Kidney tubule cell (primary cell): Measurements from ENCODE around the gene ETV3L.

Experiments
- DNase-seq: peaks from one replicate; pipeline ENCODE4 v3.0.0-alpha.2; 2018; ENCODE audit warnings: low spot score

ETV3L gene

GRCh38 chr1:157132111-157132510 lies 32.5 kb upstream of the ETV3L start:
- DNase-seq, result no peak

- no peak for DNase-seq
Measured at GRCh38 chr1:157131281-157131680, 31.7 kb upstream of the ETV3L start.

- peak; percentile 7 for DNase-seq
Measured at GRCh38 chr1:157124855-157125254, 25.2 kb upstream of the ETV3L start.

- DNase-seq, result no peak
Measured at GRCh38 chr1:157119448-157119847, 19.8 kb upstream of the ETV3L start.

DNA sequence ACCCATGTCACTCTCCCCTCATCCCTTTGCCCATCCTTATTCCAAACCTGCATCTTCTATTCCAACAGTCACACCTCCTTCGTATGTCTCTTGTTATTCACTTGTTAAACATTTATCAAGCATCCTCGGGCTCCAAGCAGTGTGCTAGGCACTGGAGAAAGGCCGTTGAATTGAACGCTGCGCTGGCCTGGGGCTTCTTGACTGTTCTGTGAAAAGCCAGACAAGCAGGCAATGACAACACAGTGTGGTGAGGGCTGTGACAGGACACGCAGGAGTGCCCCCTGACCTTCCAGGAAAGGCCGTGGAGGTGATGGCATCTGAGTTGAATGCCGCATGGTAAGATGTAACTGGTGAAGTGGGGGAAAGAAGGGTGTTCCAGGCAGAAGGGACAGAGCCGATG lies 19.4 kb upstream of the ETV3L start:
- DNase-seq, result no peak

GRCh38 chr1:157117527-157118057 lies 18.0 kb upstream of the ETV3L start:
- DNase-seq, result no peak

DNA sequence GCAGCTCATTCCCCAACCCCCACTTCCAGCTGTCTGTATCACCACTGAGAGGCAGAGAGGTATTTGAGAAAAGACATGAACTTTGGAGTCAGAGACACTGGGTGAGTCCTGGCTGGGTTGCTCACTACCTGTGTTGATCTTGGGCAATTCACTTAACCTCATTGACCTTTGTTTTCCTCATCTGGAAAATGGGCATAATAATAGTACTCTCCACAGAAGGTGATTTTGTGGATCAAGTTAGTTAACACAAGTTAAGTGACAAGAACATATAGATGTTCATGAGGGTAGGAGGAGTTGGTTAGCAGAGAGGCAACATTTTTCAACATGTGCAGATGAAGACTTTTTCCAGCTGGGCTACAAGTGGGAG lies 17.1 kb upstream of the ETV3L start:
- no peak for DNase-seq

DNA sequence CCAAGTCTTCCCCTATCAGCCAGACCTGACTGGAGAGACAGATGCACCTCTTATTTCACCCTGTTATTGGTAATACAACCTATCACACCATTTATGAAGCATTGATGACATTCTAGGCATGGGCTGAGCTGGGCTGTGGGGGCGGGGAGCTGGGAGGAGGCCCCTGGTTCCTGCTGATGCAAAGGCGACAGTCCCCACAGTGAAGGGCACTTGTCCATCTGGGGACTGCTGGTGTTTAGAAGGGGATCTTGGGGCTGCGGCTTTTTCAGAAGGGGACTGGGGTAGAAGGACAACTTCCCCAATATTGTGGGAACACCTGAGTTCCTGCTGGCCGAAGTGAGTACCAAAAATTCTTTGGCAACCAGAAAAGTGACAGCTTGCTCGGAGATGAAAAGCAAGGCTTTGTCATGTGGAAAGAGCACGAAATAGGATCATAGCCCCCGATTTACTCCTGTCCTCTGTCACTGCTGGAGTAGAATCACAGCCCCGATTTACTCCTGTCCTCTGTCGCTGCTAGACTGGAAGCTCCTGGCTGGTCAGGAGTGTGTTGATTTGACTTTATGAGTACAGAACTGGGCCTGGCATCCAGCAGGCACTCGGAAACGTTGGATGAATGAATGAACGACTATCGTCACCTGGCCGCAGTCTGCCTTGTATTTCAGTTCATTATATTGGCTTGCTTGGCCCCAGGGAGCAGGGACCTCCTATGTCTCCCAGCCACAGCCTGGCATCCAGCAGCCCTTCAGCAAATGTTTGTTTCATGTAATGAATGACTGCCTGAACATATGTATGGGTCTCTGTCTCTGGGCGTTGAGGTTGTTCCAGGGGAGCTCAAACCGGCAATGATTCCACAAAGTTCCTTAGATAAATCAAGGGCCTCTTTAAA lies 16.5 kb upstream of the ETV3L start:
- DNase-seq, result no peak

GRCh38 chr1:157115429-157115838 lies 15.8 kb upstream of the ETV3L start:
- DNase-seq, result no peak

GRCh38 chr1:157114183-157115121 lies 14.8 kb upstream of the ETV3L start:
- DNase-seq, result no peak

- DNase-seq, result no peak
Measured at GRCh38 chr1:157113631-157114030, 14.0 kb upstream of the ETV3L start.

DNA sequence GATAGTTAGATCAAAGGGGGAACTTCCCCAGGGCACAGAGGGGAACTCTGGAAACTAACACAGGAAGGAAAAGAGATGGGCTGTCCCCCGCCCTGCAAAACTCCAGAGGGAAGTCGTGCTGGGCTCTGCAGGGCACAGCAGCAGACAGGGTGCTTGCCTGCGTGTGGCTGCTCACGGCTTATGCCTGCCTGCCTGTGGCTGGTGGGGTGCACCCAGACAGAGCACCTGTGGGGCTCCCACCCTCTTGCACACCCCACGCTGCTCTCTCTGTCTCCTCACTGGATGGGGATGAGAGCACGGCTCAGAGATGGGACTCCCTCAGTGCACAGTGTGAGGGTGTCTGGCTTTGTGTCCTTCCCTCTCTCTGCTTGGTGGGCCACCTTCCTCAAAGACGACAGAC lies 13.5 kb upstream of the ETV3L start:
- no peak for DNase-seq

DNA sequence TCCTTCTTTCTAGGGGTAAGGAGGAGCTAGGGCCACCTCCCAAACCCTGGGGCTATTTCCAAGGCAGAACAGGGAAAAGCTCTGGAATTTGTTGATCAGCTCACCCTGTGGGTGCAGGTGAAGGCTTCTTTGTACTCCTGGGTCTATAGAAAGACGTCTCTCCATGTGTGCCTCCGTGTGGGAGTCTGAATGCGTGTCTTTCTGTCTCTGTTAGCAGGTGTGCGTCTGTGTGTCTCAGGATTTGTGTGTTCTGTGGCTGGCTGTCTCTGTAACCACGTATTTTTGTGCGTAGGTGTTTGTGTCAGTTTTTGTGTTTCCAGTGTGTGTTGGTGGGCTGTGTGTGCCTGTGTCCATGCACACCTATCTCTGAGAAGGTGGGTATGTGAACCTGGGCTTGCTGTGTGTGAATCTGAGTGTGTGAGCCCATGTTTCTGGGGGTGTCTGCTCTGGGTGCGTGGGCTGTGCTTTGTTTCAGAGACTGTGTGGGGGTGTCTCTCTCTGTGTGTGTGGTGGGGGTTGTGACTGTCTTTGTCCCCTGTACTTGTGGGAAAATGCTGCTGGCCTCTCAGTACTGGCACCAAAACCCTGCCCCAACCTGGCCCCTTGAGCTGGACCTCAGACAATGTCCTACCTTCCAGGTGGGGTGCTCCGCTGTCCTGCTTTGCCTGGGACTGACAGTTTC lies 12.7 kb upstream of the ETV3L start:
- no peak for DNase-seq

- DNase-seq, result no peak
Measured at GRCh38 chr1:157111396-157112165, 12.0 kb upstream of the ETV3L start.

- no peak for DNase-seq
Measured at GRCh38 chr1:157110686-157111085, 11.1 kb upstream of the ETV3L start.

DNA sequence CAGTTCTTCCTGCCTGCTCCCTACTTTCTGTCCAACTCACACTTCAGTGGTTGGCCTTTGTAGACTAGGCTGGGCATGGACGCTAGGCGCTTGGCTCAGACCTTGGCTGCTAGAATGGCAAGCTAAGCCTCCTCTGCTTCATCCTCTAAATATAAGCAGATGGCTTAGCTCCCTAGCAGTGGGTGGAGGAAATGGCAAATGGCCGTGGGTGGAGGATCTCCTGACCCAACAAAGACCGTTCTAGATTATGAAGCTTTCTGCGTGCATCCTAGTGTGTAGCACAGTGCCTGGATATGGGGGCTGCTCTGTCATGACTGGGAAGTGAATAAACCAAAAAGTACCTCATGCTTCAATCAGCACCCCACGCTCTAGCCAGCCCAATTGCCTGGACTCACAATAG lies 10.4 kb upstream of the ETV3L start:
- no peak for DNase-seq

- no peak for DNase-seq
Measured at GRCh38 chr1:157108448-157108847, 8.8 kb upstream of the ETV3L start.

- no peak for DNase-seq
Measured at GRCh38 chr1:157107702-157108101, 8.1 kb upstream of the ETV3L start.

- DNase-seq, result no peak
Measured at GRCh38 chr1:157106813-157107189, 7.2 kb upstream of the ETV3L start.

GRCh38 chr1:157105988-157106812 lies 6.6 kb upstream of the ETV3L start:
- peak; percentile 75 for DNase-seq
